Esophagus squamous epithelium (tissue), 4 donors: ENCODE data around the gene SMARCE1.

Experiments used
- POLR2A ChIP-seq, 4 donors: fragments of 450-650 bp; IDR thresholded peaks; one replicate each; pipeline ENCODE4 v1.6.1; 2017; ENCODE audit warnings: antibody characterized with exemption in 4 of 4, mild to moderate bottlenecking in 4 of 4, moderate library complexity in 3 of 4
- TF ChIP-seq, protein P1 (sequence below), 6 experiments: fragments of 450-650 bp in 4 of 6; fragments of 200-600 bp in 2 of 6; sonication (generic) in 2 of 6; IDR thresholded peaks; one replicate each; pipeline ENCODE4 v1.5.1; 2016 to 2019; ENCODE audit warnings: antibody characterized with exemption in 6 of 6, mild to moderate bottlenecking in 4 of 6, moderate library complexity in 4 of 6

DNA sequence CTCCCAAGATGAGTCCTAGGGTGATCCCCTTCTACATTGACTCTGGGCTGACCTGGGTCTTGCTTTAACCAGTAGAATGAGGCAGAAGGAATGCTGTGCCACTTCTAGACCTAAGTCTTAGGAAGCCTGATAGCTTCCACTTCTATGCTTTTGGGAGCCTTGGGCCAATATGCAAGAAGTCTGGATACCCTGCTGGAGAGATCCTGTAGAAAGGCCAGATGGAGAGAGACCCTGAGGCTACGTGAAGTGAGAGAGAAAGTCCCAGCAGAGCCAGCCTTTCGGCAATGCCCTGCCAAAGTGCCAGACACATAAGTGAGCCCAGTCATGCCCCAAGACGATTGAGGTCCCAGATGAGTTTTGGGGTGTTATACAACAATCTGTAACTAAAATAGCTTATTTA, 15.6 kb upstream of the SMARCE1 start:
- TF ChIP-seq, protein P1, sequence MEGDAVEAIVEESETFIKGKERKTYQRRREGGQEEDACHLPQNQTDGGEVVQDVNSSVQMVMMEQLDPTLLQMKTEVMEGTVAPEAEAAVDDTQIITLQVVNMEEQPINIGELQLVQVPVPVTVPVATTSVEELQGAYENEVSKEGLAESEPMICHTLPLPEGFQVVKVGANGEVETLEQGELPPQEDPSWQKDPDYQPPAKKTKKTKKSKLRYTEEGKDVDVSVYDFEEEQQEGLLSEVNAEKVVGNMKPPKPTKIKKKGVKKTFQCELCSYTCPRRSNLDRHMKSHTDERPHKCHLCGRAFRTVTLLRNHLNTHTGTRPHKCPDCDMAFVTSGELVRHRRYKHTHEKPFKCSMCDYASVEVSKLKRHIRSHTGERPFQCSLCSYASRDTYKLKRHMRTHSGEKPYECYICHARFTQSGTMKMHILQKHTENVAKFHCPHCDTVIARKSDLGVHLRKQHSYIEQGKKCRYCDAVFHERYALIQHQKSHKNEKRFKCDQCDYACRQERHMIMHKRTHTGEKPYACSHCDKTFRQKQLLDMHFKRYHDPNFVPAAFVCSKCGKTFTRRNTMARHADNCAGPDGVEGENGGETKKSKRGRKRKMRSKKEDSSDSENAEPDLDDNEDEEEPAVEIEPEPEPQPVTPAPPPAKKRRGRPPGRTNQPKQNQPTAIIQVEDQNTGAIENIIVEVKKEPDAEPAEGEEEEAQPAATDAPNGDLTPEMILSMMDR (IDR thresholded peaks at IDR 0.05) = no peak
- TF ChIP-seq POLR2A (IDR thresholded peaks at IDR 0.05) = no peak
